ENCODE measurements around the gene GNAI3. TPM values are rescaled to one million over a fixed set of nuclear protein-coding genes. Genes with fewer than 3 reads are reported as not detected.

Gene GNAI3
- total and polyA plus RNA-seq, 2 experiments from 2014 or later: 8.9 to 11.5 TPM

GRCh38 chr1:109632671-109633346, 84.4 kb downstream of the GNAI3 start:
- DNase-seq (ENCODE audit: low spot score): no peak
- H3K79me2 ChIP-seq: no peaks in the 10 kb centered on the region
- no peaks in the 10 kb centered on the region for H3K36me3 ChIP-seq (replicated peaks; ENCODE audit: insufficient read depth, low read depth)
- no peak overlapping the region for H3K4me2 ChIP-seq
- no peak overlapping the region for H3K4me3 ChIP-seq
- no peaks in the 10 kb centered on the region for H3K27me3 ChIP-seq
- TF ChIP-seq EZH2phosphoT487 (IDR thresholded peaks at IDR 0.05; ENCODE audit: low read depth, severe bottlenecking, unreplicated experiment): no peak
- TF ChIP-seq CTCF (IDR thresholded peaks at IDR 0.05; ENCODE audit: poor library complexity): no peak
- TF ChIP-seq EZH2 (IDR thresholded peaks at IDR 0.05; ENCODE audit: borderline replicate concordance): no peak
- H3K27ac ChIP-seq: peak overlapping the region; percentile 48
- no peaks in the 10 kb centered on the region for H3K9me2 ChIP-seq (replicated peaks; ENCODE audit: insufficient read depth)
- H4K20me1 ChIP-seq (ENCODE audit: insufficient read depth, poor library complexity, severe bottlenecking): no peaks in the 10 kb centered on the region
- H2AFZ ChIP-seq: no peak overlapping the region
- peaks cover 13% of the 10 kb centered on the region for H3K4me1 ChIP-seq (ENCODE audit: insufficient read depth)
- WGBS (ENCODE audit: low lambda C conversion rate, missing lambda C conversion rate): 81% methylated on average over 5 of the region's 5 CpGs
- H3K9me3 ChIP-seq (ENCODE audit: low read depth): no peaks in the 10 kb centered on the region

GRCh38 chr1:109634292-109634691, 85.9 kb downstream of the GNAI3 start:
- H3K27ac ChIP-seq: no peak overlapping the region
- no peaks in the 10 kb centered on the region for H3K27me3 ChIP-seq
- H3K4me1 ChIP-seq (ENCODE audit: insufficient read depth): peaks cover 13% of the 10 kb centered on the region
- H3K9me3 ChIP-seq (ENCODE audit: low read depth): no peaks in the 10 kb centered on the region
- H3K4me3 ChIP-seq: no peak overlapping the region
- H4K20me1 ChIP-seq (ENCODE audit: insufficient read depth, poor library complexity, severe bottlenecking): no peaks in the 10 kb centered on the region
- no peaks in the 10 kb centered on the region for H3K9me2 ChIP-seq (replicated peaks; ENCODE audit: insufficient read depth)
- no peak overlapping the region for H3K4me2 ChIP-seq
- TF ChIP-seq EZH2phosphoT487 (IDR thresholded peaks at IDR 0.05; ENCODE audit: low read depth, severe bottlenecking, unreplicated experiment): no peak
- TF ChIP-seq CTCF (IDR thresholded peaks at IDR 0.05; ENCODE audit: poor library complexity): no peak
- TF ChIP-seq EZH2 (IDR thresholded peaks at IDR 0.05; ENCODE audit: borderline replicate concordance): no peak
- WGBS (ENCODE audit: low lambda C conversion rate, missing lambda C conversion rate): 89% methylated on average over 6 of the region's 6 CpGs
- no peak for DNase-seq (ENCODE audit: low spot score)
- H2AFZ ChIP-seq: no peak overlapping the region
- no peaks in the 10 kb centered on the region for H3K79me2 ChIP-seq
- no peaks in the 10 kb centered on the region for H3K36me3 ChIP-seq (replicated peaks; ENCODE audit: insufficient read depth, low read depth)

DNA sequence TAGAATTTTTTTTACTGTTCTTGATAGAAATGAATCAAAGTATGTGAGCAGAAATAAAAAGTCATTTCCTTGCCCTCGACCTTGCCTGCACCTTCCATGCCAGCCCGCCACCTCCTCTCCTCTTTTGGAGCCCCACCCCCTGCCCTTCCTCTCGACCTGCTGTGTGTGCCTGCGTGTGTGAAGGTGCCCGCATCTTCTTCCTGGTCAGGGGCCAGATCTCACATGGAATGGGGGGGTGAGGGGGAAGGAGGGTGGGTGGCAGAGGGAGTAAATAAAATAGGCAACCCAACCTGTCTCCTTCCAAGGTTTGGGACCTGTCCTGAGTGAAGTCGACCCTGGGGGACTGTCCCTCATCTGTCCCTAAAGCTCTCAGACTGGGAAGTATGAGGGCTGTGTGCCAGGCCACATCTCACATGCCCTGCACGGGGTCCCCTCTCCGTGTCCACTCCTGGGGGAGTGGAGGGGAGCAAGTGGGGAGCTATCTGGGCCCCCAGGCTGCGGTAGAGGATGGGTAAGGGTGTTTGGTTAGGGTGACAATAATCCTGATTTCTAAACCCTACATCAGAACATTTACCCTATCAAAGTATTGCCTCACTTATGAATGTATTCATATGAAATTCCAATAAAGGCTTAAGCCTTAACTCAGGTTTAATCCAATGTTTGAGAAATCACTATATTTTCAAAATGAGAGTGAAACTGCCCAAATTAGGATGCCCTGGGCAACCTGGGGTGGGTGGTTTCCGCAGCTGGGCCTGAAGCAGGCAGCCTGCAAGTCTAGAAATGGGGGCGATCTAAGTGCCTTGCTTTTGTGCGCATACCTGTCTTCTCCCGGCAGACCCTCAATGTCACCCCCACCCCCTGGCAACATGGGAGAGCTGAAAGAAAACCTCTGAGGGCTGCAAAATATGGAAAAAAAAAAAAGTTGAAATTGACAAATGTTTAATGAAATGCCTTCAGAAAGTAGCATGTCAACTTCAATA, 86.6 kb downstream of the GNAI3 start:
- H3K4me2 ChIP-seq: no peak overlapping the region
- TF ChIP-seq CTCF (IDR thresholded peaks at IDR 0.05; ENCODE audit: poor library complexity) (no peak), EZH2 (IDR thresholded peaks at IDR 0.05; ENCODE audit: borderline replicate concordance) (no peak), EZH2phosphoT487 (IDR thresholded peaks at IDR 0.05; ENCODE audit: low read depth, severe bottlenecking, unreplicated experiment) (no peak)
- H4K20me1 ChIP-seq (ENCODE audit: insufficient read depth, poor library complexity, severe bottlenecking): no peaks in the 10 kb centered on the region
- no peak overlapping the region for H3K4me3 ChIP-seq
- DNase-seq (ENCODE audit: low spot score): no peak
- H3K27me3 ChIP-seq: no peaks in the 10 kb centered on the region
- no peak overlapping the region for H3K27ac ChIP-seq
- peaks cover 13% of the 10 kb centered on the region for H3K4me1 ChIP-seq (ENCODE audit: insufficient read depth)
- H3K79me2 ChIP-seq: no peaks in the 10 kb centered on the region
- WGBS (ENCODE audit: low lambda C conversion rate, missing lambda C conversion rate): 84% methylated on average over 13 of the region's 13 CpGs
- no peaks in the 10 kb centered on the region for H3K9me3 ChIP-seq (ENCODE audit: low read depth)
- H3K9me2 ChIP-seq (replicated peaks; ENCODE audit: insufficient read depth): no peaks in the 10 kb centered on the region
- H2AFZ ChIP-seq: no peak overlapping the region
- no peaks in the 10 kb centered on the region for H3K36me3 ChIP-seq (replicated peaks; ENCODE audit: insufficient read depth, low read depth)

All from hepatocyte (in vitro differentiated cells).